GM10266 (cell line): ENCODE data around the gene NAXD.
A peak's percentile ranks its signal among the peaks of the same experiment; 100 is the strongest.
"Not testable (repeated sequence)": the region's sequence is repeated elsewhere in the genome, so short reads cannot be mapped to it uniquely, and the experiment has no call there.

Experiments used
- DNase-seq: peaks from one replicate; pipeline ENCODE4 v3.0.0; 2012; ENCODE audit errors: extremely low spot score
- TF ChIP-seq, protein P1 (sequence below): IDR thresholded peaks from 2 replicates; pipeline ENCODE4 v1.5.1; 2012; ENCODE audit warnings: mild to moderate bottlenecking, low read depth; ENCODE audit not compliant: control insufficient read depth, insufficient read depth; ENCODE audit errors: missing control alignments

The NAXD gene

DNA sequence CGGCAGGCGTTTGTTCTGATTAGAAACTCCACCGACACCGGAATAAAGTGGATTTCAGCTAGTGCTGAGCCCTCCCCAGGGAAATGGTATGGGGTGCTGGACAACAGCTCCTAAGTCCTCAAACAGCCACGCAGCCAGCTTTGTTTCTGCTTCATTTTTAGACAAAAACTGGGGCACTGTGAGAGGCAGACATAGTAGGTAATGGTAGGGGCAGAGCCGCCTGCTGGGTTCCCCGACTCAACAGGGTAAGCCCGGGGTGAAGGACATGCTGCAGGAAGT is 50.8 kb downstream of the NAXD start:
- TF ChIP-seq, protein P1, sequence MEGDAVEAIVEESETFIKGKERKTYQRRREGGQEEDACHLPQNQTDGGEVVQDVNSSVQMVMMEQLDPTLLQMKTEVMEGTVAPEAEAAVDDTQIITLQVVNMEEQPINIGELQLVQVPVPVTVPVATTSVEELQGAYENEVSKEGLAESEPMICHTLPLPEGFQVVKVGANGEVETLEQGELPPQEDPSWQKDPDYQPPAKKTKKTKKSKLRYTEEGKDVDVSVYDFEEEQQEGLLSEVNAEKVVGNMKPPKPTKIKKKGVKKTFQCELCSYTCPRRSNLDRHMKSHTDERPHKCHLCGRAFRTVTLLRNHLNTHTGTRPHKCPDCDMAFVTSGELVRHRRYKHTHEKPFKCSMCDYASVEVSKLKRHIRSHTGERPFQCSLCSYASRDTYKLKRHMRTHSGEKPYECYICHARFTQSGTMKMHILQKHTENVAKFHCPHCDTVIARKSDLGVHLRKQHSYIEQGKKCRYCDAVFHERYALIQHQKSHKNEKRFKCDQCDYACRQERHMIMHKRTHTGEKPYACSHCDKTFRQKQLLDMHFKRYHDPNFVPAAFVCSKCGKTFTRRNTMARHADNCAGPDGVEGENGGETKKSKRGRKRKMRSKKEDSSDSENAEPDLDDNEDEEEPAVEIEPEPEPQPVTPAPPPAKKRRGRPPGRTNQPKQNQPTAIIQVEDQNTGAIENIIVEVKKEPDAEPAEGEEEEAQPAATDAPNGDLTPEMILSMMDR, result no peak
- DNase-seq, result no peak

DNA sequence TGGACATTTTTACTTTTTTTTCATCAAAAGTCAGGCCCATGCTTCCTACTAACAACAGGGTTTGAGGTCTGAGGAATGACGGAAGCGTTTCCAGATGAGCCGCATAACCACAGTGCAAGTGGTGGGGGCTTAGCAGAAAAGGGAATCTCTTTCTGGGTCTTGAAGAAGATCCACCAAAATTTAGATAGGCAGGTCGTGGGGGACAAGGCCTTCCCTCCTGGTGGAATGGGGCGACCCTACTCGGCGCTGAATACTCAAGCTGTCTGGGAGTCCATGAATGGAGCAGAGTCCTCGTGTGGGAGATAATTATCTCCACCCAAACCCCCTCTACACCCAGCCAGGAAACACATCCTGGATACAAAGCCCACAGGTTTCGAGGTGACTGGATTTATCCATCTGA is 53.7 kb downstream of the NAXD start:
- TF ChIP-seq, protein P1, result no peak
- no peak for DNase-seq

DNA sequence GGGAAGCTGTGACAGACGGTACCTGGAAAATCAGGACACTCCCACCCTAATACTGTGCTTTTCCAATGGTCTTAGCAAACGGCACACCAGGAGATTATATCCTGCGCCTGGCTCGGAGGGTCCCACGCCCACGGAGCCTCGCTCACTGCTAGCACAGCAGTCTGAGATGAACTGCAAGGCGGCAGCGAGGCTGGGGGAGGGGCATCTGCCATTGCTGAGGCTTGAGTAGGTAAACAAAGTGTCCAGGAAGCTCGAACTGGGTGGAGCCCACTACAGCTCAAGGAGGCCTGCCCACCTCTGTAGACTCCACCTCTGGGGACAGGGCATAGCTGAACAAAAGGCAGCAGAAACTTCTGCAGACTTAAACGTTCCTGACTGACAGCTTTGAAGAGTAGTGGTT is 54.5 kb downstream of the NAXD start:
- DNase-seq, result not testable (repeated sequence)

DNA sequence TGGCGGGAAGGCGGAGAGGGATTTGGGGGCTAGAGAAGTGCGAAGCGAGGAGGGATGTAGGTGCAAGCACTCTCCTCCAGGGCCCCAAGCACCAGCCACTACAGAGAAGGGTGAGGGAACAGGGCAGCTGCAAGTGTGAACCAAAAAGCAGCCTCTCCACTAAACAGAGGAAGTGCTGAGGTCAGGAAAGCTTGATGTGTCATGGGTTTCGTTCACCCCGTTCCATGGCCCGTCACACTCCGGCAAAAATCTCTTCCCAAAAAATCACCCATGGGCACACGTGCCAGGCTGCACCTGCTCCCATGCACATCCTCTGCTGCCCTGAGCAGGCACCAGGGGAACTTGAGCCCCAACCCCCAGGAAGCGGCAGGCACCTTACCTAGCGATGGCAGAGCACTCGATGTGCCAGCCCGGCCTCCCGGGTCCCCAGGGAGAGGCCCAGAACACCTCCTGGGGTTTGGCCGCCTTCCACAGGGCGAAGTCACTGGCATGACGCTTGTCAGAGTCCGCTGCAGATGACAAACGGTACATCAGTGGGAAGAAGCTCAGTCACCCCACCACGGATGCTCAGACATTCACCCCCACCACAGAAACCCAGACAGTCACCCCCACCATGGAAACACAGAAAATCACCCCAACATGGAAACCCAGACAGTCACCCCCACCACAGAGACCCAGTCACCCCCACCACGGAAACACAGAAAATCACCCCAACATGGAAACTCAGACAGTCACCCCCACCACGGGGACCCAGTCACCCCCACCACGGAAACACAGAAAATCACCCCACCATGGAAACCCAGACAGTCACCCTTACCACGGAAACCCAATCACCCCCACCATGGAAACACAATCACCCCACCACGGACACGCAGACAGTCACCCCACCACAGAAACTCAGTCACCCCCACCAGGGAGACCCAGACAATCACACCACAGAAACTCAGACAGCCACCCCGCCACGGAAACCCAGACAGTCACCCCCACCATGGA is 61.5 kb downstream of the NAXD start:
- DNase-seq, result peak; percentile 72

DNA sequence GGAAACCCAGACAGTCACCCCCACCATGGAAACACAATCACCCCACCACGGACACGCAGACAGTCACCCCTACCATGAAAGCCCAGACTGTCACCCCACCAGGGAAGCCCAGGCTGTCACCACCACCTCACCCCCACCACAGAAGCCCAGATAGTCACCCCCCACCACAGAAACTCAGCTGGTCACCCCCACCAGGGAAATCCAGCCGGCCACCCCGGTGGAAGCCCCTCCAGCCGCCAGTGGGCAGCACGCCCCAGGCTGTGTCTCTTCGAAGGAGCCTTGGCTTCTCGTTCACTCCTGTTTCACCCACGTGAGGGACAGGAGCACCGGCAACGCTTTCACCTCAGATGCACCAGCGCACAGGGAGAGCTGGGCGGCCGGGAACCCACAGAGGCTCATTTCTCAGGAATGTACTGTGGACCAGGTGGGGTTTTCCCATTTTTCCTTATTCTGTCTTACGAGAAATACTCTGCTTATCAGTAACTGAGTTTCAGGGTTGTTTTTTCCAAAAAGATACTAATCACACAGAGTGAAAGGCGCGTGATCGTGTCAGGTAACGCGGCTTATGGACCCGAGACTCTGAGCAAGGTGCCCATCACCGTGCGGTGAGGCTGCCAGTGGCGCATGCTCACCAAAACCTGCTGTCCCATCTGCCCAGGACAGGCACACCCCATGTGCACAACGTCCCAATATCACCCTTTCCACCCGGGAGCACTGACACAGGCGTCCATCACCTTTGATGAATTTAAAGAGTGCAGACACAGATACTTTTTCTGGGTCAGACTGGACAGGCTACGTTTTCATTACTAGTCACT is 62.6 kb downstream of the NAXD start:
- no peak for DNase-seq
- TF ChIP-seq, protein P1, result no peak

More for the DNA sequence above, 61.5 kb downstream of the NAXD start:
- TF ChIP-seq, protein P1, result no peak

DNA sequence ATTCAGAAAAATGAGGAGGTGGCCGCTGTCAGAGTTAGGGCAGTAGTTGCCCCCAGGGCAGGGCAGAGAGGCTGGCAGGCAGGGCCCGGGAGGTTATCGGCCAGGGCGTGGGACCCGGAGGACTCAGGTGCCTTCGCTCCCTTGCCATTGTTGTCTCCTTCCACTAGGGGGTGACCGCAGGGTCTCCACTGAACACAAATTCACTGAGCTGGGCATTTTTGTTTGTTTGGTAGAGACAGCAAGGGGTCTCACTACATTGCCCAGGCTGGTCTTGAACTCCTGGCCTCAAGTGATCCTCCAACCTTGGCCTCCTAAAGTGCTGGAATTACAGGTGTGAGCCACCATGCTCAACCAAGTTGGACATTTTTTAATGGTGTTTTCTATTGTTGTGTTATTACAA is 65.5 kb downstream of the NAXD start:
- TF ChIP-seq, protein P1, result peak; percentile 33
- DNase-seq, result no peak

DNA sequence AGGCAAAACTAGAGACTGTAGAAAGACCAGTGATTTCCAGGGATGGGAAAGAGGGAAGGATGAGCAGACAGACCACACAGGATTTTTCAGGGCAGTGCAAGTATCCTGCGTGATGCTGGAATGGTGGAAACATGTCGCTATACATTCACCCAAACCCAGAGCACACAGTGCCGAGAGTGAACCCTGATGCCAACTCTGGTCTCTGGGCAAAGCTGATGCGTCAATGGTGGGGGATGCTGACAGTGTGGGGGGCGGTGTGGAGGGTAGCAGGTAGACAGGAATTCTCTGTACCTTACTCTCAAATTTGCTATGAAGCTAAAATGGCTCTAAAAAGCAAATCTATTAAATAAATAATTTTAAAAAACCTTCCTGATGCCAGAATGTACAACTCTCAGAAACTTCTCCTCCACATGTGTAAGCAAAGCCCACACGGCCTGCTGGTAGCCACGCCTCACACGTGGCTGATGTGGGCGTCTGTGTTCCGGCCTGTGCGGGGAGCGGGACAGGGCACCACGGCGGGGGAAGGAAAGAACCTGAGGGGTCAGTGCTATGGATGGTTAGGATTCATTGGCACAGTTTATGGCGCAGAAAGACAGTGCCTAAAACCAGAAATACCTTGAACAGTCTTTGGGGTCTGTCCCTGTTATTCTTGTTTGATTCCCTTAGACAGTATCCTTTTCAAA is 66.7 kb downstream of the NAXD start:
- TF ChIP-seq, protein P1, result no peak
- DNase-seq, result no peak
